Prostate gland (tissue), 2 donors: ENCODE measurements around the gene HERC3.

ENCODE experiments used
- POLR2A ChIP-seq: fragments of 450-650 bp; IDR thresholded peaks from one replicate; pipeline ENCODE4 v1.6.1; 2016; ENCODE audit warnings: antibody characterized with exemption, mild to moderate bottlenecking
- TF ChIP-seq, protein P1 (sequence below), 4 experiments: fragments of 200-600 bp in 2 of 4; fragments of 450-650 bp in 2 of 4; sonication (generic) in 2 of 4; IDR thresholded peaks; 1 replicate in 3 of 4; 2 replicates in 1 of 4; pipeline ENCODE4 v1.5.1; 2016 to 2019; ENCODE audit warnings: antibody characterized with exemption in 4 of 4, mild to moderate bottlenecking in 2 of 4, moderate library complexity in 2 of 4

DNA sequence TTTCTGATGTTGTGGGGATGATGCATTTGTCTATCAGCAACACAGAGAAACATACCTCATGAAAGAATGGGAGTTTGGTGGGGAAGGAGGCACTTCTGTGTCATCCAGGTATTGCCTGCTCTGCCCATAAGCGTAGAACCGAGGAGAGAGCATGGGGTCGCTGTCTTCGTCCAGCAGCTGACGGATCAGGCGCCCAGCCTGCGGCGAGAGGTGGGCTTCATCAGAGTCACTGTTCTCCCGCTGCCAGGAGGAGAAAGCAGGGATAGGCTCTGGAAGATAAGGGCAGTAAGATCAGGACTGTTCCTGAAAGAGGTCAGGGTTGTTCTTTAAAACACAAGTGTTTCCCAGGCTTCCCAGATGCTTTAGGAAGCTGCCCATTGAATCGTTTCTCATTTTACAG lies 158.1 kb downstream of the HERC3 start:
- TF ChIP-seq POLR2A: no peak
- TF ChIP-seq, protein P1, sequence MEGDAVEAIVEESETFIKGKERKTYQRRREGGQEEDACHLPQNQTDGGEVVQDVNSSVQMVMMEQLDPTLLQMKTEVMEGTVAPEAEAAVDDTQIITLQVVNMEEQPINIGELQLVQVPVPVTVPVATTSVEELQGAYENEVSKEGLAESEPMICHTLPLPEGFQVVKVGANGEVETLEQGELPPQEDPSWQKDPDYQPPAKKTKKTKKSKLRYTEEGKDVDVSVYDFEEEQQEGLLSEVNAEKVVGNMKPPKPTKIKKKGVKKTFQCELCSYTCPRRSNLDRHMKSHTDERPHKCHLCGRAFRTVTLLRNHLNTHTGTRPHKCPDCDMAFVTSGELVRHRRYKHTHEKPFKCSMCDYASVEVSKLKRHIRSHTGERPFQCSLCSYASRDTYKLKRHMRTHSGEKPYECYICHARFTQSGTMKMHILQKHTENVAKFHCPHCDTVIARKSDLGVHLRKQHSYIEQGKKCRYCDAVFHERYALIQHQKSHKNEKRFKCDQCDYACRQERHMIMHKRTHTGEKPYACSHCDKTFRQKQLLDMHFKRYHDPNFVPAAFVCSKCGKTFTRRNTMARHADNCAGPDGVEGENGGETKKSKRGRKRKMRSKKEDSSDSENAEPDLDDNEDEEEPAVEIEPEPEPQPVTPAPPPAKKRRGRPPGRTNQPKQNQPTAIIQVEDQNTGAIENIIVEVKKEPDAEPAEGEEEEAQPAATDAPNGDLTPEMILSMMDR (IDR thresholded peaks at IDR 0.05): no peak
